Activated CD8-positive, alpha-beta memory T cell treated with anti-CD3 and anti-CD28 coated beads, Interleukin-2, amount 50 U/mL, for 24 hours (primary cell): ENCODE measurements around the gene SUN1.
"Not testable (repeated sequence)": the region's sequence is repeated elsewhere in the genome, so short reads cannot be mapped to it uniquely, and the experiment has no call there.

ENCODE experiments used
- DNase-seq: peaks from one replicate; pipeline ENCODE4 v3.0.0-alpha.2; 2020; ENCODE audit errors: extremely low read depth

SUN1 gene

GRCh38 chr7:856444-857095 lies 24.3 kb downstream of the SUN1 start:
- no peak for DNase-seq

GRCh38 chr7:857661-858060 lies 25.4 kb downstream of the SUN1 start:
- no peak for DNase-seq

- DNase-seq = no peak
These were observed 27.2 kb downstream of the SUN1 start for GRCh38 chr7:859359-860030.

- no peak for DNase-seq
These were observed 27.9 kb downstream of the SUN1 start for GRCh38 chr7:860149-860548.

GRCh38 chr7:861222-861621 lies 28.9 kb downstream of the SUN1 start:
- no peak for DNase-seq

- no peak for DNase-seq
These were observed 29.9 kb downstream of the SUN1 start for GRCh38 chr7:862157-862556.

- DNase-seq = no peak
These were observed 30.8 kb downstream of the SUN1 start for GRCh38 chr7:863106-863505.

- no peak for DNase-seq
These were observed 33.6 kb downstream of the SUN1 start for GRCh38 chr7:865921-866320.

GRCh38 chr7:867001-867405 lies 34.7 kb downstream of the SUN1 start:
- DNase-seq = no peak

- DNase-seq = no peak
These were observed 35.3 kb downstream of the SUN1 start for GRCh38 chr7:867406-868188.

- no peak for DNase-seq
These were observed 35.9 kb downstream of the SUN1 start for GRCh38 chr7:868189-868486.

GRCh38 chr7:869348-869747 lies 37.1 kb downstream of the SUN1 start:
- DNase-seq = no peak

GRCh38 chr7:871900-872537 lies 39.7 kb downstream of the SUN1 start:
- DNase-seq = no peak

- DNase-seq = not testable (repeated sequence)
These were observed 40.4 kb downstream of the SUN1 start for GRCh38 chr7:872685-873084.

GRCh38 chr7:873367-874002 lies 41.2 kb downstream of the SUN1 start:
- peak; percentile 37 for DNase-seq

GRCh38 chr7:874031-874749 lies 41.9 kb downstream of the SUN1 start:
- no peak for DNase-seq

GRCh38 chr7:875051-875450 lies 42.8 kb downstream of the SUN1 start:
- no peak for DNase-seq

- DNase-seq = no peak
These were observed 43.3 kb downstream of the SUN1 start for GRCh38 chr7:875476-876076.

- DNase-seq = peak; percentile 89
These were observed 44.0 kb downstream of the SUN1 start, which contains the start of gene GET4 for GRCh38 chr7:876077-876971. Gene GET4, plus strand, starts transcription at chr7:876554. Its CDS starts 92 bp downstream, at chr7:876646.

- no peak for DNase-seq
These were observed 44.7 kb downstream of the SUN1 start for GRCh38 chr7:876972-877311.
